Measurements from ENCODE around the gene CPNE5.

CPNE5 gene

DNA sequence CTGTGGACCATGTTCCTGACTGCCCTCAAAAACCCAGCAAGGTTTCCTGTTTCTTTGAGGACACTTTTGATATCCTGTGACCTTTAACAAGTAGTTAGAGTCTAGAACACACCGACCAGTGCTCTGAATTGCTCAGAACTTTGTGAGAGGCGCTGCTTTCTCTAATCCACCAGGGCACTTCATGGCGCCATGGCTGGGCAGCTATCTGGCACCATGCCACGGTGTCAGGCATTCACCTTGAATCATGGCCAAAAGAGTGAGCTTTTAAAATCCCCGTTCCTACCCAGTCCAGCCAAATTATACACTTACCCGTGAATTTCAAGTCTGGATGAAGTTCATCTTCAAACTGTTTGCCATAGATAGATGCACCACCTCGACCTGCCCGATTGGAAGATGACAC is 17.0 kb upstream of the CPNE5 start:
- DNase-seq: no peak

DNA sequence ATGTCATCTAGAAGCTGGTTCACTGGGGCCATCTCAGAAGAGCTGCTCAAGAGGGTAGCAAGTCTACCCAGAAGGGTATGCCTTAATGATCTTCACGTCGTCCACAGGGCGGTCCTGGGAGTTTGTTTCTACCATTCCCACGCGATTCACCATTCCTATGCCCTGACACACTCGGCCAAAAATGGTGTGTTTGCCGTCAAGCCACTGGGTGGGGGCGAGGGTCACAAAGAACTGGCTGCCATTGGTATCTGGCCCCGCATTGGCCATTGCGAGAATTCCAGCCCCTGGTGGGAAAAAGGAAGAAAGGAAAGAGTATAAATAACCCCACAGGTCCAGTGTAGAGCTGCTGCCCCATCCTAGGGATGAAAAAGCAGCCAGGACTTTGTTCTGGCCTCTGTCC is 16.5 kb upstream of the CPNE5 start:
- DNase-seq: no peak

DNA sequence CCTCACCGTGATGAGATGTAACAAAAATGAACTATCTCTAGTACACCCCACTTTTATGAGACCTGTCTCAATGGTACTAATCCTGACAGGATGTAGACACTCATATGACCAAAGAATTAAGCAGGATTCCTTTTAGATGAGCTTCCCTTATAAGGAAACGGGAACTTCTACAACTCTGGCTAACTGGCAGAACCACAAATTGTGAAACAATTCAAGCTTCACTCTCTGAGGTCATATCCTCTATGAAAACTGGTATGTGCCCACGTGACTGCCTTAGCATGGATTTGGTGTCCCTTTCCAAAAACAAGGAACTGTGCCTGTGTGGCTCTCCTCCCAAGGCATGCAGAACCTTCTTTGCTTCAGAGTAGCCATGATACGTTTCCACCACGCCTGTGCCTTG is 14.1 kb upstream of the CPNE5 start:
- DNase-seq: peak; percentile 10

DNA sequence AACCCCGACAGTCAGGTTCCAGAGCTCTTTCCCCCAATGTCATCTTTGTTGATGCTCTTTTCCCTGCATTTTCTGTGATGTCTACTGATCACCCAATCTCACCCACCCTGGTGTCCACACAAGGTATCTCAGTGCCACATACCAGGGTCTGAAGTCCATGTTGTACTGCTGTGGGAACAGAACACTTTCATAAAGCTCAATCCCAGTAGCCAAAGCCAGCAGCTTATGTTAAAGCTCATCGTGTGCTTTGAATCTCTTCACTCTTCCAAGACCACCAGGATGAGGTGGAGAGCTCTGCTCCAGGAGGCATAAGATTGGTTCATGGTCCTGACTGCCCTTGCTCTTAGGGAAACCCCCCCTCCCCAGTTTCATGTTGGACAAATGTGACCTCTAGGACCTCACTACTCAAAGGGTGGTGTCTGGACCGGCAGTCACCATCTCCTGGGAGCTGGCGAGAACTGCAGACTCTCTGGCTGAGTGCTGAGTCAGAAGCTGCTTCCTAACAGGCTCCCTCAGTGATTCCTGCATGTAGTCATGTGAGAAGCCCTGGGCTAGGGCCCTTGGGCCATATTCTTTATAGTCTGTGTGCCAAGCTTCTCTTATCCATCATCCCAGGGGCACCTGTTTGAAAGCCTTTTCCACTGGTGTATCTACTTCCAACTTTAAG is 13.4 kb upstream of the CPNE5 start:
- no peak for DNase-seq

DNA sequence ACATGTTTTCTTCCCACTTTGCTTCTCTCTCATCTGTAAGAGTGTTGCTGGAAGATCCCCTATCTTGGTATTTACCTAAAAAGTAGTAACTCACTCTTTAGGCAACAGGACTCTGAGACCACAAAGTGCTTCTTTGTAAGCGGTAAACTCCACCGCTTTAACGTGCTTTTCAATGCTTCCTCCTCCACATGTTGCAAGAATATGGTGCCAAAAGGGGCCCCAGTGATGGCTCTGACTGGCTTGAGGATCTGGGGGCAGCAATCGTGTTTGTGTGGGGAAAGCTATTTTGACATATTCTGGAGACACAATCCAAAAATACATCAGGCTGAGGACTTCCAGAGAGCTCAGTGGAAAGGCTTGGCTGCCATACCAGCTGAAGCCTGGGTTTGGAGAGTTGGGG is 12.4 kb upstream of the CPNE5 start:
- no peak for DNase-seq

DNA sequence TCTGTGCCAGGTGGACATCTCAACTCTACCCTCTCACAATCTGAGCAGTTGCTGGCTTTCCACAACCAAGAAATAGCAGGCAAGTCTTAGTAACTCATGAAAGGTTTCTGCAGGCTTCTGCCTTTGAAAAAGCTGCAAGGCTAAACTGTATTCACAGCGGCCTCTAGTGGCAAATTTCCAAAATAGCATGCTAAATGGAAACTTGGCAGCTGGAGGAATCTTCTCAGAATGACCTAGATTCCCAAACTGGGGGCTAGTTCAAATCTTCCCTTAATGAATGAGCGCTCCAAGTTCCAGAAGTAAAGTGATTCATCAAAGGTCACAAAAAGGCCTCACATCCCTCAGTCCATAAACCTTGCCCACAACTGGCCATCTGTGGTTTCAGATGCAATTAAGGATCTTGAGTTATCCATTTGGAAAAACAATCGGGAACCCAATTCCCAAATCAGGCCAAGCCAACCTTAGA is 11.9 kb upstream of the CPNE5 start:
- DNase-seq: peak; percentile 60

DNA sequence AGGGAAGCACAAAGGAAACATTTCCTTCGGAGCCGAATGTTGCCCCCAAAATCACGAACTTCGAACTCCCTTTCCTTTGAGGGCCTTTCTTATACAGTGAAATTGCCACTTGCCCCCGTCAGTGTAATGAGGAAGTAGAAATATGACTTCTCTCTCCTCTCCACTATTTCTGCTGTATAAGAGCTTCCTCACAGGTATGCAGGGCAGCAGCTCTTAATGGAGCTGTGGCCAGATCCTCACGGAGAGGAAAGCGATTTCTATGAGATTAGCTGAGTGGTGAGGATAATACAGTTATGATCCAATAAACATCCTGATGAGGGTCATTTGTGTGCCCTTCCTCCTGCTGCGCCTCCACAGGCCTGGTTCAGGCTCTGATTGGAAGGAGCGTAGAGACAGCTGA is 10.8 kb upstream of the CPNE5 start:
- no peak for DNase-seq

DNA sequence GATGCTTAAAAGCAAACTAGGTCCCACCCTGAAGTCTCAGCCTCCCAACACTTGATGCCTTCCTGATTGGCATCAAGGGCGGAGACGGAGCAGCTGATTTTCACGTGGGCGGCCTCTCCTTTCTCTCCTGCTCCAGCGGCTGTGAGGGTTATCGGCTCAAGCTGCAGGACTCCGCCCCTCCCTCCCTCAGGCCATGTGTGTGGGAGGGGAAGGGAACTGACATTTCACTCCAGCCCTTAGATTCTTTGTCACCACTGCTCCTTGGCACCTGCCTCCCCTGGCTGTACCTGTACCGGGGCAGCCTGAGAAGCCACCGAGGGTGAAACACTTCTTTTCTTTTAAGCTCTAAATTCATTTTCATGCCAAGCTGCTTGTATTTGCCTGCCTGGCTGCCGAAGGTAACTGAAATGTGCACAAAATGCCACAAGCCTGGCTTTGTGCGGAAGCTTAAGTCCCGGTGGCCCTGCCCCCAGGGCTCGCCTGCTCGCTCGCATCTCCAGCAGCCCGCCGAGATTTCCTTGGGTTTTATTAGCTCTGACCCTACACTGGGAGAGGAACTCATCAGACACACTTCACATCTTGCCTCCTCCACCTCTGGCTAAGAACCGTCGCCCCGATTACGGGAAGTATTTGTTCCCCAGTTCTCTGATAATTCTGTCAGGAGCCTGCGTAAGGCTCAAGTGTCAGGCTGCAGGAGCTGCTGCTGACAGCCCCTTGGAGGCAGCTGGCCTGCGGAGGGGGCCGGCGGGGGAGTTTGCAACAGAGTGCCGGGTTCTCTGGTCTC is 9.6 kb upstream of the CPNE5 start:
- DNase-seq: no peak

DNA sequence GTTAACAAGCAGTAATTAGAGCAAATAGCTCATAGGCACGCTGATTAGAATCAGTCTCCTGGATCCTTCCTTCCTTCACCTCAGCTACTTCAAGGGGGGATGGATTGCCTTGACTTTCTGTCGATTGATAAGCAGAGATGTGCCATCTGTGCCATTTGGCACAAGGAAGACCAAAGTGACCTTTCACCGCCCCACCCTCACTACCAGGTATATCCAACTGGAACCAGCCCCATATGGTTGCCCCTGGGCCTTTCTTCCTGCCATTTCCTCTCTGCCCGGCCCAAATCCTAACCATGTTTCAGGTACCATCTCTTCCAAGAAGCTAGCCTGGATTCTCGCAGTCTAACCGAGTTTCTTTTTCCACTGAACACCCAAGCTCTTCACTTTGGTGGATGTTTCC is 8.7 kb upstream of the CPNE5 start:
- no peak for DNase-seq

DNA sequence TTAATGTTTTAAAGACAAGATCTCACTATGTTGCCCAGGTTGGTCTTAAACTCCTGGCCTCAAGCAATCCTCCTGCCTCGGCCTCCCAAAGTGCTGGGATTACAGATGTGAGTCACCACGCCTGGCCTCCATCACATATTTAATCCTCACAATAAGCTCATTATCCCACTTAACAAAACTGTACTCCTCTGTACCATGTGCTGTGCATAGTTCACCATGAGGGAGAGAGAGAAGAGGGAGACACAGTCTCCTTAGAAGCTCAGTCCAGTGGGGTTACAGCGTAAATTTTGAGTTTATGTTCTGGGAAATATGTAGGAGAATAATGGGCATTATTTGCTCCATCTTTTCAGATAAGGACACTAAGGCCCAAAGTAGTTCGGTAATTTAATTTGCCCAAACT is 7.9 kb upstream of the CPNE5 start:
- DNase-seq: no peak

DNA sequence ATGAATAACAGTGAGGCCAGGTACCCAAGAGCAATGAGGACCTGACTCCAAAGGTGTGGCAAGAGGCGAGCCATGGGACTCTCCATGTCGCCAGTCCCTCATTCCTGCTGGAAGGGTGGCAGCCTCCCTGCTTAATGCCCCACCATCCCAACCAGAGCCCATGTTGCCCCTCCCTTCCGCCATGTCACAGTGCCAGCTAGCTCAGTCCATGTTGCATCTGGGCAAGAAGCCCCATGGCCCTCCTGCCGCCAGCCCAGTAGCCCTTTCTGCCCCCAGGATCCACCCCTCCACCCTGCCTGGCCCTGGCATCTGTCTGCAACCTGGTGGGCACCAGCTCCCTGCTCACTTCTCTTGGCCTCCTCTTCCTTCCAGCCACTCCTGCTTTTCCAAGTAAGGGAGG is 6.0 kb upstream of the CPNE5 start:
- DNase-seq: no peak

DNA sequence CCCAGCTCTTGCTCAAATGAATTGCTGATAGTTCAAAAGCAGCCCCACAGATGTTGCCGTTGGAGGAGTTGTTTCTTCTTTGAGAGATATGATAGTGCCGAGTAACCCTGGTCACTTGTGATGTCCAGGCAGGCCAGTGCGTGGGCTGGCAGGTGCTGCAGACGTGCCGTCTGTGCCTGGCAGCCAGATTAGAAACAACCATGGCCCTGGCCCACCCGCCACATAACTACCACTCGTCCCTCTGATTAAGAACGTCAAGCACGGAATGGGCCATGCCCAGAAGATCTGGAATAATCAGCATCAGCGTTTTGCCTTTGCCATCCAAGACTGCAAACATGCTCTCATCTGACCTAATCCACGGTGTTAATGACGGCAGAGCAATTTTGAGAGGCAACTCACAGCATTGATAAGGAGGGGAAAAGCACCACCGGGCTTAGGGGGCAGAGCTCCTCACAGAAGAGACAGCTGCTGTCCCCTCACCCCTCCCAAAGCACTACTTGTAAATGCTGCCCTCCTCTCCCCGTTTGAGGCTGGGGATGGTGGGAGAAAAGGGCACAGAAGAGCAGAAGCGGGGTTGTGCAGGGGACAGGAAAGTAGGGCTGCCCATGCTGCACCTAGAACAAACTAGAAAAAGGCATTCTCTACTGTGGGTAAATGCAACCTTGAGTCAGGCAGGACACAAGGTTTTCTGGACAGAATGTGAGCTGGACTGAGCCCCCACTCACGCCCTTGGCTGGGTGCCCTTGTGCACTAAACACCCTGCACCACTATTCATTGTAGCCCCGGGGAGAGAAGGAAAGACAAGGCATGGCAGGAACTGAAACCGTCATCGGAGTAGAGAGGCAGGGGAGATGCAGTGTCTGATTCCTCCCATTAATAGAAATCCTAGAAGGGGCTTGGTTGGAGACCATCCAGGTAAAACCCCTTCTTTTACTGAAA is 5.3 kb upstream of the CPNE5 start:
- no peak for DNase-seq

DNA sequence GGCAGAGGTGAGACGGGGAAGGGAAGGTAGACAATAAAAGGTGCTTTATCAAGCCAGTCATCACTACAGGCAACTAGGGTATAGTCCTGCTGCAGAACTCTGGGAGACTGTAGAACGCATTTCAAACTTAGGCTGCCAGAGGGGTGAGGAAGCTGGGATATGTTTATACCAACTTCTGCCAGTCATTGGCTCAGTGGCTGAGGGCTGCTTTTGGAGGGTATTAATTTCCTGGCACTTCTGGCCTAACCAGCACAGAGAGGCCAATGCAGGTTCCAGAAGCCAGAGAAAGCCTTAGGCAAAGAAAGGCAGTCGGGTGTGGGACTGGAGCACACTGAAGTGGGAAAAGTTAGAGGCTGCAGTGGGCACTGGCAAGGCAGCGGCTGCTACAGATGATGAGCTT is 3.9 kb upstream of the CPNE5 start:
- DNase-seq: no peak

DNA sequence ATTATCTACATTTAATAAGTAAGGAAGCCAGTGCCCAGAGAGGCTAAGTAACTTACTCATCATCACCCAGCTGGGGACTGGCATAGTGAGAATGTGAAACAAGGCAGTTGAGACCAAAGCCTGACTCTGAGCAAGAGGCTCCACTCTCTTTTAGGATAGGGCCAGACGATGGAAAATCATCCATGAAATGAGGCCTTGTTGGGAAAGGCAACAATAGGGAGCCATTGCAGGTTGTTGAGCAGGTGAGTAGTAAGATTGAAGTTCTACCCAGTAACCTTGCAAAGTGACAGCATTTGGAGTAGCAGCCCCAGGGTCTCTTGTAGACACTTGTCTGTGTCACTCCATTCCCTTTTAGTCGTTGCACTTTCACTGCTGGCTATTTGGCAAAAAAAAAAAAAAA is 2.5 kb upstream of the CPNE5 start:
- DNase-seq: no peak

DNA sequence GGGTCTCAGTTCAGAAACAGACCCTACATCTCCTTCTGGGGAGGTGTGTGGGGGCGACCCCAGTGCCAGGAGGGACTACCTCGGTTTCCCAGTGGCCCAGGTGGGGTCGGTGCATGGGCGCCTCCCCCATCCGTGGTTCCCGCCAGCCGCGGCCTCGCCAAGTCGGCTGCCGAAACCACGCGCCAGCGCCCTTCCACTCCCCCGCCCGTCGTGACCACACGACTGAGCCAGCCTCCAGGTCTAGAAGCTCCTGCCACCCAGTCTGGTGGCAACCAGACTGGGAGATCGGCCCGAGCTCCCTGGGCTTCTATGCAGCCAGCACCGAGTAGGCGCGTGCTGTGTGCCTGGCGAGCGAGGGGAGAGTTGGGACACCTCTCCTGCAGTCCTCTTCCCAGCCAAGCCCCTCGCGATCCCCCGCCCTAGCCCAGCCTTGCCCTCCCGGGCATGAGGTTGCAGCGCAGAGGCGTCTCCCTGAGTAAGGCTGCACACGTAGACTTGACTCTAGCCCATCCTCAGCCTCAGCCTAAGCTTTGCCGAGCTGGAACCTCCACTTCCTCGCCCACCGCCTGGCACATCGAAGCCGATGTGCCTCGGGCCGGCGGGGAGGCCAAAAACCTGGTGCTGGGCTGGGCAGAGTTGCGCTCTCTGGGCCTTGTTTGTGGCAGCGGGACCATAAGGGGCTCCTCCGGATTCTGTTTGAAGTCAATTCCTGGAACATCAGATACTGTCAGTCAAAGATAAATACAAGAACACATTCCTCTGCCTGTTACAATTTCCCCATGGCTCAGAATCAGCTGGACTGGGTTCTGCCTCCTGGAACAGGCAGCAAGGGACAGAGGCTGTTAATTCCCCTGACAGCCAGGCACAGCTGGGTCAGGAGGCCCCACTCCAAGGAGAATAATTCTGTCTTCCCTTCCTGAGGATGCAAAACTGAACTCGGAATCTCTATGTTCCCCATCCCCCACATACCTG is 1.5 kb upstream of the CPNE5 start:
- peak; percentile 23 for DNase-seq

DNA sequence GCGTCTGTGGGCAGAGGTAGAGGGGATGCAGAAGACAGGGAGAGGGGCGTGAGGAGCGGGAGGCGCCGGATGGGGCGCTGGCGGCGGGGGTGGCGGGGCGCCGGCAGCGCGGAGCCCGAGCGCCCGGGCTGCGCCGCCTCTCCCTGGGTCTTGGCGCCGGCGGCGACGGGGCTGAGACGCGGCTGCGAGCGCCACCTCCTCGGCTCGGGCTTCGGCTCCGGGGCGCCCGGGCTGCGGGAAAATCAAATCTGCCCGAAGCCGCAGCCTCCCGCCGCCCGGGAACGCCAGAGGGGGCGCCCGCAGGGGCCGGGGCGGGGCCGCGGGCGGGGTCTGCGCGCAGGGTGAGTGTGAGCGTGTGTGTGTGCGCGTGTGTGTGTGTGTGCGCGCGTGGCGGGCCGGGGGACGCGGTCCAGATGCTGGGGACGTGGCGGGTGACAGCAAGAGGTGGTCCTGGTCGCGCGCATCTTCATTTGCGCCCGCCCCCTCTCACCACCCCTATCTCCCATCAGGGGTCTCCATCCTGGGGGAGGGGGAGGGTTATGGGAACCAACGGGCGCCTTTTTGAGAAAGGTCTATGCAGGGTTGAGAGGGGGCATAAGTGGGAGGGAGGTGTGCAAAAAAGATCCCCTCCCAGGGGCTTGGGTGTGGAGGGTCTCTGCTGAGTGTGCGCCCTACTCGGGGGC is 646 bp upstream of the CPNE5 start:
- peak; percentile 46 for DNase-seq

DNA sequence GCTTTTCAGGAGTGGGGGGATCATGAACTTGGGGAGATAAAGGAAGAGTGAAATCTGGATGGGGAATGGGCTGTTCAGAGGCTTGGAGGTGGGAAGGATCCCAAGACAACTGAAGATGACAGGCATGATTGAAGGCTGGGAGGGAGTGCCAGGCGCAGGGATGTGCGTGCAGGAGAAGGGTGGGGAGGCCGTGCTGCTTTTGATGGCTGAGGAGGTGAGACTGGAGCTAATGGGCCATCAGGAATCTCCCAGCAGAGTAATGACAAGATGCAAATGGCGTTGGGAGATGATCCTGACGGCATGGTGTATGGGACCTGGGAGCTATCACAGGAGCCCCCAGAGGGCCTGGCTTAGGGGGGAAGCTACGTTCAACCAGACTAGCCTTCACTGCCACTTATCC is 1.6 kb downstream of the CPNE5 start:
- DNase-seq: no peak

DNA sequence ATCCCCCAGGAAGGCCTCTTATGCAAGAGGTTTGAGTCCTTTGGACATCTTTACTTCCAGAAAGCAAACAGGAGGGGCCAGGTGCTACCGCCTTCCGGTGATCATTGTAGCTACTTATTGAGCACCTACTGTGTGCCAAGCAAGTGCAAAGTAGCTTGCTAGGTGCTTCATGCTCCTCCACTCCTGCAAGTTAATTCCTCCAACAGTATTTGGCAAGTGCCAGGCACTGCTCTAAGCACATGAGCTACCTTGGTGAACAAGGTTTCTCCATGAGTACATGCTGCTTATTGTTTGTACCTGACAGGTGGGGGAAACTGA is 2.3 kb downstream of the CPNE5 start:
- DNase-seq: no peak

DNA sequence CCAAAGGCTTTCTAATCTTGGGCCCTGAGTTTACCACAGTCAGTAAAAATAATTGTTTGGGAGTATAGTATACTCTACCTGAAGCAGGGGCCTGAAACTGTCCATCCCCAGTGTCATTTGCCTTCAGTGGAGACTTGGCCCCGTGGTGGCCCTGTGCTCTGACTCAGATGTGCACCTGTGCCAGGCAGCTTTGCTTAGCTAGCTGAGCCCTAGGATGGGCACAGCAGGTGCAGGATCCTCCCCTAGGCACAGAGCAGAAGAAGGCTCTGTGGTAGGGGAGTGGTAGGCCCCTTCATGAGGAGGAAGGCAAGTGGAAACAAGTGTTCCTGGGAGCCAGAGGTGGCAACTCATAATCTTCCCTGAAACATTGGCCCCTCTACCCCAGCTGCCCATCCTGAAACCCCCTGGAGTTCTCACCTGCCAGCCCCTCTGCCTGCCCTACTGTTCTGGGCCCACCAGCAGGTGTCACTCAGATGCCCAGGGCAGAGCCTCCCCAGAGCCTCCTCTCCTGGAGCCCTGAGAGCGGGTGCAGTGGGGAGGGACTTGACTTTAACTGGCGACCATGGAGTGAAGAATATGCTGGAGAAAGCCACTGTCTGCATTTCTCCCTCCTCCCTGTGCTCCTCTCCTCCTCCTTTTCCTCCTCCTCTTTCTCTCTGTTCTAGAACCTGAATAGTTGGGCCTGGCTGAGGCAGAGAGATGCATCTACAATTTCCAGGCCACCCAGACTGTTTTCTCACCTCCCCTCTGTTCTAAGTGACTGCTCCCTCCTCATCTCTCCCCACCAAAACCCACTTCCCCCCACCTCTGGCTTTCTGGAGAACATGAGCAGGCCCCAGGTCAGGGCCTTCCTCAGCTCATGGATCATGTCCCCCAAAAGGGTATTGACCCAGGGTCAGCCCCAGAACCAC is 2.9 kb downstream of the CPNE5 start:
- DNase-seq: no peak

DNA sequence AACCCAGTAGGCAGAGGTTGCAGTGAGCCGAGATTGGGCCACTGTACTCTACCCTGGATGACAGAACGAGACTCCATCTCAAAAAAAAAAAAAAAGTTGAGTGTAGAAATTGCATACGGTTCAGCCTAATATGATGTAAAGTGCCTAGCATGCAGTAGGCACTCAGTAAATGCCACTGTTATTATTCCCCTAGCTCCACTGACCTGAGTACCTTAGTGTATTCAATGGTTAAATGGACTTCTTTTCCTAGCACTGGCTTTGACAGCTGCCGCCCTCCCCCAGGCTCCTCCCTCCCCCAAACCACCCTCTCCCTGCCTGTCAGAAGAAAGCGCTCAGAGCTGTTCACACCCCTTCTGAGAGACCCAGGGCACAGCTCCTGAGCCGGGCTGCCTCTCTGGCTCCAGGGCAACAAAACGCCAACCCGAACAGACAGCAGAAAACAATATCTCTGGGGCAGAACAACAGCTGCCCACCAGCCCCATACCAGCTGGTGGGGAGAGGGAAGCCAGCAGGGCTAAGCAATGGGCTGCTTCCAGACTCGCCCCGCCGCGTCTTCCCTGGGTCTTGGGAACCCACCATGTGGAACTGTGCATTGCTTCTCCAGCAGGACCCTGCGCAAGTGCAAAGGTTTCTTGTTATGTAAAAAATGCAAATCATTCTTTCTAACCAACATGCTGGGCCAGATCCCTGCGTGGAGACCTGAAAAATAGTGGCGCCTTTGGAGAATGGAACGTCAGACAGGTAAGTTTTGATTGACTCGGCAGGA is 4.5 kb downstream of the CPNE5 start:
- DNase-seq: no peak
